ENCODE data around the gene TMEM62.

GRCh38 chr15:43210807-43211206, 77.4 kb downstream of the TMEM62 start:
- TF ChIP-seq CTCF (IDR thresholded peaks at IDR 0.05) (no peak), POLR2A (IDR thresholded peaks at IDR 0.05) (no peak)

Data from right lobe of liver (tissue), 4 donors.